Mesendoderm (in vitro differentiated cells): ENCODE results near the gene ASXL1.

Source experiments
- DNase-seq: peaks from one replicate; pipeline ENCODE4 v3.0.0; 2013
- H2AK5ac ChIP-seq: 2 replicates; pipeline ENCODE4 v1.6.1; 2013; ENCODE audit warnings: low read length, inconsistent platforms
- H2BK120ac ChIP-seq: 2 replicates; pipeline ENCODE4 v1.6.1; 2013; ENCODE audit warnings: low read depth, mild to moderate bottlenecking, low read length, moderate library complexity, mixed read lengths
- H2BK15ac ChIP-seq: replicated peaks from 2 replicates; pipeline ENCODE4 v1.6.1; 2013; ENCODE audit warnings: low read depth, mild to moderate bottlenecking, moderate library complexity
- H2BK5ac ChIP-seq: 2 replicates; pipeline ENCODE4 v1.6.1; 2013; ENCODE audit warnings: low read length, inconsistent platforms
- H3K18ac ChIP-seq: 2 replicates; pipeline ENCODE4 v1.6.1; 2013; ENCODE audit warnings: mild to moderate bottlenecking, low read length, mixed read lengths
- H3K23ac ChIP-seq: one replicate; pipeline ENCODE4 v1.6.1; 2013; ENCODE audit warnings: low read length
- H3K27ac ChIP-seq: 2 replicates; pipeline ENCODE4 v1.5.1; 2013; ENCODE audit warnings: low read depth, mild to moderate bottlenecking, inconsistent platforms, low read length, moderate library complexity
- H3K27me3 ChIP-seq: 2 replicates; pipeline ENCODE4 v1.6.1; 2013; ENCODE audit warnings: low read length, control low read depth, mild to moderate bottlenecking, inconsistent platforms; ENCODE audit not compliant: insufficient read depth, poor library complexity
- H3K36me3 ChIP-seq: 2 replicates; pipeline ENCODE4 v1.6.1; 2013; ENCODE audit warnings: low read length, inconsistent platforms; ENCODE audit not compliant: control insufficient read depth, insufficient read depth
- H3K4ac ChIP-seq: one replicate; pipeline ENCODE4 v1.6.1; 2013; ENCODE audit warnings: low read depth, mild to moderate bottlenecking, low read length, moderate library complexity
- H3K4me1 ChIP-seq: 2 replicates; pipeline ENCODE4 v1.6.1; 2013; ENCODE audit warnings: low read depth, low read length, inconsistent platforms; ENCODE audit not compliant: control insufficient read depth
- H3K4me2 ChIP-seq: 2 replicates; pipeline ENCODE4 v1.6.1; 2013; ENCODE audit warnings: low read length
- H3K4me3 ChIP-seq: 2 replicates; pipeline ENCODE4 v1.5.1; 2013; ENCODE audit warnings: mild to moderate bottlenecking, low read length
- H3K56ac ChIP-seq: one replicate; pipeline ENCODE4 v1.6.1; 2013; ENCODE audit warnings: low read length
- H3K79me1 ChIP-seq: 2 replicates; pipeline ENCODE4 v1.6.1; 2013; ENCODE audit warnings: low read length, inconsistent platforms
- H3K79me2 ChIP-seq: 2 replicates; pipeline ENCODE4 v1.6.1; 2013; ENCODE audit warnings: mild to moderate bottlenecking, low read length; ENCODE audit not compliant: control insufficient read depth, insufficient read depth
- H3K9ac ChIP-seq: 2 replicates; pipeline ENCODE4 v1.6.1; 2013; ENCODE audit warnings: low read length, inconsistent platforms
- H4K5ac ChIP-seq: one replicate; pipeline ENCODE4 v1.6.1; 2013; ENCODE audit warnings: low read length
- H4K8ac ChIP-seq: one replicate; pipeline ENCODE4 v1.6.1; 2013; ENCODE audit warnings: low read depth, mild to moderate bottlenecking, control low read depth, low read length, moderate library complexity
- WGBS: extraction: QIAGEN DNeasy Blood & Tissue Kit; methylation state at CpG from one replicate; pipeline ENCODE4 v1.1.7; 2013; ENCODE audit warnings: low lambda C conversion rate, missing lambda C conversion rate; ENCODE audit not compliant: insufficient coverage; ENCODE audit errors: extremely low coverage; 5-methylcytosine and 5-hydroxymethylcytosine counted together

ASXL1 gene

GRCh38 chr20:32387252-32387651 is 29.1 kb downstream of the ASXL1 start:
- no CpG with 5 or more reads among the region's 2 CpGs for WGBS
- Histone ChIP-seq H3K4me3 (no peak overlapping the region), H3K36me3 (no peaks in the 10 kb centered on the region), H2AK5ac (no peak overlapping the region), H3K27ac (no peak overlapping the region), H4K5ac (no peak overlapping the region), H3K79me1 (peaks cover 2% of the 10 kb centered on the region), H3K79me2 (no peaks in the 10 kb centered on the region), H2BK15ac (no peak overlapping the region), H2BK120ac (no peak overlapping the region), H2BK5ac (no peak overlapping the region), H3K9ac (no peak overlapping the region), H3K4me1 (no peaks in the 10 kb centered on the region), H4K8ac (no peak overlapping the region), H3K4ac (no peak overlapping the region), H3K4me2 (no peak overlapping the region), H3K56ac (no peak overlapping the region), H3K23ac (no peak overlapping the region), H3K27me3 (no peaks in the 10 kb centered on the region), H3K18ac (no peak overlapping the region)
- no peak for DNase-seq

GRCh38 chr20:32391003-32391402 is 32.9 kb downstream of the ASXL1 start:
- H2AK5ac ChIP-seq: no peak overlapping the region
- no peaks in the 10 kb centered on the region for H3K36me3 ChIP-seq
- no peak overlapping the region for H3K4me2 ChIP-seq
- H3K23ac ChIP-seq: no peak overlapping the region
- H3K18ac ChIP-seq: no peak overlapping the region
- H3K4ac ChIP-seq: no peak overlapping the region
- H2BK15ac ChIP-seq: no peak overlapping the region
- peaks cover 2% of the 10 kb centered on the region for H3K79me1 ChIP-seq
- no peak overlapping the region for H4K8ac ChIP-seq
- no peak overlapping the region for H3K27ac ChIP-seq
- no CpG with 5 or more reads among the region's 2 CpGs for WGBS
- H4K5ac ChIP-seq: no peak overlapping the region
- no peak overlapping the region for H2BK5ac ChIP-seq
- no peaks in the 10 kb centered on the region for H3K4me1 ChIP-seq
- no peak overlapping the region for H3K56ac ChIP-seq
- H2BK120ac ChIP-seq: no peak overlapping the region
- no peak overlapping the region for H3K9ac ChIP-seq
- H3K79me2 ChIP-seq: no peaks in the 10 kb centered on the region
- no peak overlapping the region for H3K4me3 ChIP-seq
- no peak for DNase-seq
- H3K27me3 ChIP-seq: no peaks in the 10 kb centered on the region

- Histone ChIP-seq H3K79me1 (no peaks in the 10 kb centered on the region), H3K27ac (no peak overlapping the region), H3K56ac (no peak overlapping the region), H2AK5ac (no peak overlapping the region), H3K4me3 (no peak overlapping the region), H2BK120ac (no peak overlapping the region), H2BK5ac (no peak overlapping the region), H4K8ac (no peak overlapping the region), H4K5ac (no peak overlapping the region), H3K4me1 (no peaks in the 10 kb centered on the region), H3K4ac (no peak overlapping the region), H3K36me3 (no peaks in the 10 kb centered on the region), H3K4me2 (no peak overlapping the region), H3K9ac (no peak overlapping the region), H3K18ac (no peak overlapping the region), H3K23ac (no peak overlapping the region), H3K79me2 (no peaks in the 10 kb centered on the region), H2BK15ac (no peak overlapping the region), H3K27me3 (no peaks in the 10 kb centered on the region)
- WGBS: no CpG with 5 or more reads among the region's 3 CpGs
- no peak for DNase-seq
Observed at GRCh38 chr20:32395066-32395465, 36.9 kb downstream of the ASXL1 start.

- DNase-seq: no peak
- Histone ChIP-seq H3K9ac (no peak overlapping the region), H2BK120ac (no peak overlapping the region), H4K8ac (no peak overlapping the region), H3K4me3 (no peak overlapping the region), H3K23ac (no peak overlapping the region), H3K18ac (no peak overlapping the region), H3K27ac (no peak overlapping the region), H3K79me2 (no peaks in the 10 kb centered on the region), H2BK15ac (no peak overlapping the region), H3K27me3 (no peaks in the 10 kb centered on the region), H2BK5ac (no peak overlapping the region), H3K4me1 (no peaks in the 10 kb centered on the region), H3K4me2 (no peak overlapping the region), H4K5ac (no peak overlapping the region), H3K56ac (no peak overlapping the region), H3K79me1 (peaks cover 3% of the 10 kb centered on the region), H3K4ac (no peak overlapping the region), H2AK5ac (no peak overlapping the region), H3K36me3 (no peaks in the 10 kb centered on the region)
- WGBS: no CpG with 5 or more reads among the region's 3 CpGs
Observed at GRCh38 chr20:32396646-32397160, 38.6 kb downstream of the ASXL1 start.

- Histone ChIP-seq H3K79me1 (peaks cover 3% of the 10 kb centered on the region), H2BK5ac (no peak overlapping the region), H3K4me2 (no peak overlapping the region), H4K5ac (no peak overlapping the region), H4K8ac (no peak overlapping the region), H2BK15ac (no peak overlapping the region), H3K79me2 (no peaks in the 10 kb centered on the region), H3K9ac (no peak overlapping the region), H3K23ac (no peak overlapping the region), H3K4me3 (no peak overlapping the region), H3K4ac (no peak overlapping the region), H3K18ac (no peak overlapping the region), H3K27me3 (no peaks in the 10 kb centered on the region), H3K27ac (no peak overlapping the region), H3K56ac (no peak overlapping the region), H2BK120ac (no peak overlapping the region), H2AK5ac (no peak overlapping the region), H3K4me1 (no peaks in the 10 kb centered on the region), H3K36me3 (no peaks in the 10 kb centered on the region)
- 100% methylated on average over 3 of the region's 11 CpGs for WGBS
- DNase-seq: no peak
Observed at GRCh38 chr20:32397567-32398084, 39.5 kb downstream of the ASXL1 start.

GRCh38 chr20:32400476-32400875 is 42.3 kb downstream of the ASXL1 start:
- Histone ChIP-seq H3K79me2 (no peaks in the 10 kb centered on the region), H2BK120ac (no peak overlapping the region), H2BK5ac (no peak overlapping the region), H3K36me3 (no peaks in the 10 kb centered on the region), H3K27me3 (no peaks in the 10 kb centered on the region), H2AK5ac (no peak overlapping the region), H3K4me2 (no peak overlapping the region), H3K27ac (no peak overlapping the region), H3K79me1 (peaks cover 3% of the 10 kb centered on the region), H4K5ac (no peak overlapping the region), H3K4me1 (no peaks in the 10 kb centered on the region), H3K23ac (no peak overlapping the region), H3K9ac (no peak overlapping the region), H3K4ac (no peak overlapping the region), H2BK15ac (no peak overlapping the region), H3K18ac (no peak overlapping the region), H4K8ac (no peak overlapping the region), H3K4me3 (no peak overlapping the region), H3K56ac (no peak overlapping the region)
- DNase-seq: no peak
- no CpG with 5 or more reads among the region's 1 CpG for WGBS
